Vagina (tissue), 2 donors: Measurements from ENCODE around the gene CYP4V2. TPM values are rescaled to one million over a fixed set of nuclear protein-coding genes. Genes with fewer than 3 reads are reported as not detected.

Source experiments
- DNase-seq, 2 donors: peaks; one replicate each; pipeline ENCODE4 v3.0.0-alpha.2; 2017; ENCODE audit errors: extremely low spot score in 2 of 2
- H3K27ac ChIP-seq: fragments of 200-600 bp; sonication (generic); one replicate; pipeline ENCODE4 v1.5.1; 2019
- H3K27me3 ChIP-seq: fragments of 200-600 bp; sonication (generic); one replicate; pipeline ENCODE4 v1.5.1; 2019
- H3K36me3 ChIP-seq, 2 donors: fragments of 200-600 bp; sonication (generic); one replicate each; pipeline ENCODE4 v1.5.1; 2017 to 2019
- H3K4me1 ChIP-seq: fragments of 200-600 bp; sonication (generic); one replicate; pipeline ENCODE4 v1.5.1; 2019
- H3K4me3 ChIP-seq, 2 donors: fragments of 200-600 bp; sonication (generic); 1 replicate in 1 of 2; 2 replicates in 1 of 2; pipeline ENCODE4 v1.5.1; 2016 to 2019
- H3K9me3 ChIP-seq: fragments of 200-600 bp; sonication (generic); one replicate; pipeline ENCODE4 v1.5.1; 2019
- CTCF ChIP-seq, 3 experiments: fragments of 450-650 bp in 2 of 3; fragments of 200-600 bp in 1 of 3; sonication (generic) in 1 of 3; IDR thresholded peaks; one replicate each; pipeline ENCODE4 v1.5.1; 2017 to 2019; ENCODE audit warnings: antibody characterized with exemption in 3 of 3, mild to moderate bottlenecking in 2 of 3, moderate library complexity in 2 of 3
- POLR2A ChIP-seq, 2 donors: fragments of 450-650 bp; IDR thresholded peaks; one replicate each; pipeline ENCODE4 v1.6.1; 2017; ENCODE audit warnings: antibody characterized with exemption in 2 of 2, mild to moderate bottlenecking in 2 of 2, moderate library complexity in 2 of 2
- POLR2AphosphoS5 ChIP-seq, 2 donors: sonication (generic); formaldehyde crosslinking; IDR thresholded peaks; one replicate each; pipeline ENCODE4 v1.9.0; 2017; ENCODE audit warnings: antibody characterized with exemption in 2 of 2, mild to moderate bottlenecking in 2 of 2, low read depth in 1 of 2; ENCODE audit not compliant: insufficient read depth in 1 of 2
- intact Hi-C: fragments of 100-400 bp; cut with DNase I; formaldehyde crosslinking; loops from one replicate; pipeline ENCODE4 v1.15.1; 2023
- total RNA-seq: library from RNA; depleted of rRNA; stranded (reverse); fragments of >200 nt; gene quantifications from one replicate; pipeline ENCODE4 v1.2.3, GENCODE V29; 2016

The CYP4V2 gene
- total RNA-seq, 1 donor from 2014 or later: 18.2 TPM

DNA sequence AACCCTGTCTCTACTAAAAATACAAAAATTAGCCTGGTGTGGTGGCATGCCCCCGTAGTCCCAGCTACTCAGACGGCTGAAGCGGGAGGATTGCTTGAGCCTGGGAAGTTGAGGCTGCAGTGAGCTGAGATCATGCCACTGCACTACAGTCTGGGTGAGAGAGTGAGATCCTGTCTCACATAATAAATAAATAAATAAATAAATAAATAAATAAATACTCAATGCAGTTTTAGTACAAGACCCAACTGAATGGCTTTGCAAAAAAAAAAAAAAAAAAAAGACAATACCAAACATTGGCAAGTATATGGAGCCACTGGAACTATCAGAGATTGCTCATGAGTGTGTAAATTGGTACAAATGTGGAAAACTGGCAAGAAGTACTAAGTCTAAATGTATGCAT is 3.3 kb upstream of the CYP4V2 start:
- intact Hi-C loops: no loop called here
- DNase-seq: no peak
- no peak overlapping the region for H3K27ac ChIP-seq
- H3K4me3 ChIP-seq: no peak overlapping the region
- H3K27me3 ChIP-seq: no peaks in the 10 kb centered on the region
- TF ChIP-seq CTCF (IDR thresholded peaks at IDR 0.05) (no peak), POLR2A (IDR thresholded peaks at IDR 0.05) (no peak), POLR2AphosphoS5 (IDR thresholded peaks at IDR 0.05; ENCODE audit: insufficient read depth in 1 of 2, low read depth in 1 of 2) (no peak)
- no peaks in the 10 kb centered on the region for H3K9me3 ChIP-seq
- no peaks in the 10 kb centered on the region for H3K36me3 ChIP-seq
- peaks cover 20% of the 10 kb centered on the region for H3K4me1 ChIP-seq

GRCh38 chr4:186189656-186190055 is 1.7 kb upstream of the CYP4V2 start:
- Histone ChIP-seq H3K36me3 (no peaks in the 10 kb centered on the region), H3K4me1 (peaks cover 35% of the 10 kb centered on the region), H3K4me3 (no peak overlapping the region), H3K27ac (peak overlapping the region; percentile 86), H3K27me3 (no peaks in the 10 kb centered on the region), H3K9me3 (no peaks in the 10 kb centered on the region)
- DNase-seq: no peak
- no peak for TF ChIP-seq POLR2AphosphoS5 (IDR thresholded peaks at IDR 0.05; ENCODE audit: insufficient read depth in 1 of 2, low read depth in 1 of 2)
- TF ChIP-seq CTCF (IDR thresholded peaks at IDR 0.05): no peak
- TF ChIP-seq POLR2A (IDR thresholded peaks at IDR 0.05): no peak
- intact Hi-C loops: no loop called here

DNA sequence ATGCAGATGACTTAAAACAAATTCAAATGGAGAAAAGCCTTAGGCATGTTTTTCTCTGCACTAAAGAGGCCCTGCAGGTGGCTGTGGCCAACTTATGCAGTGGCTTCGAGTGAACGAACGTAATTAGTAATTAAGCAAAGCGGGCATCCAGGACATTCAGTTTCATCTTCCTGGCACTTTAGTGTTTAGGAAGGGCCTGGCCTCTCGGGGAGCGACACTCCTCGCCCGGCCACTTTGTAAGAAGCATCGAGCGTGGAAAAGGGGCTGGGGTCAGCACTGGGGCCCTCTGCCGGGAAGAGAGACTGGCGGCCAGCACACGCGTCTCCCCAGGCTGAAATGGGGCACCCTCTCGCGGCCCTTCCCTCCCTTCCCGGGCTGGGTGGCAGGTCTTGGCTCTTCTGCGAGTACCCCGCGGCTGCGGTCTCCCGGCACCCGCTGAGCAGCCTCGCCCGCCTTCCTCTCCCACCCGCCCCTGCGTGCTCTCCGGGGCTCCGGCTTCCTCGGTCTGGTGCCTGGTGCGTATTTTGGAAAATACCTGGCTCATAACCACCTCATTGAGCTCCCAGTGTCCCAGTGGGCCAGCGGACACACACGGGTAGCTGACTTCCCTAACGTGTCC is 677 bp upstream of the CYP4V2 start:
- Histone ChIP-seq H3K4me3 (peak overlapping the region; percentile 63 to 95), H3K27me3 (no peaks in the 10 kb centered on the region), H3K9me3 (no peaks in the 10 kb centered on the region), H3K4me1 (peaks cover 35% of the 10 kb centered on the region), H3K36me3 (peaks cover 0 to 3% of the 10 kb centered on the region in 2 donors), H3K27ac (peak overlapping the region; percentile 86)
- no peak for TF ChIP-seq POLR2AphosphoS5 (IDR thresholded peaks at IDR 0.05; ENCODE audit: insufficient read depth in 1 of 2, low read depth in 1 of 2)
- no peak for TF ChIP-seq POLR2A (IDR thresholded peaks at IDR 0.05)
- no peak for TF ChIP-seq CTCF (IDR thresholded peaks at IDR 0.05)
- DNase-seq: no peak
- intact Hi-C loops: no loop called here

DNA sequence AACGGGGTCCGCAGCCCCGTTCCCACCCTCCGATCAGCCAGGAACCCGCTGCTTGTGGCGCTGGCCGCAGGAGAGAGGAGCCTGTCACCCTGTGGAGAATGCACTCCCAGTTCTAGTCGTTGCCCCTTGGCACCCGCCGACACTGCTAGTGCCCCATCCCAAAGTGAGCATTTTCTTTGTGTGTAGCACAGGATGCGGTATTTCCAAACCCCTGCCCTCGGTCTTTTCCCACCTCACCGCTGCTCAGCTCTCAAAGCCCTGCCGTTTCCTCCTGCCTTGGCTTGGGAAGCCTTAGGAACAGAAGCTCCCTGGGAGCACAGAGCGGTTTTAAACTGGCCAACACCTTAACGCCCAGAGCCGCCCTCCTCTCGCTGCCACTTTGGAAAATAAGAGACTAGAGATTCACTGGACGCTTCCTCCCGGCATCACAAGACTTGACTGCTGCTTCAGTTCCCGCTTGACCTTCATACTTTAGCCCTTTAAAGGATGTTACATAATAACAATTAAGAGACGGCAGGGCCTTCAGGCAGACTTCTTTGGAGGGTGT is 772 bp downstream of the CYP4V2 start:
- no peak for DNase-seq
- intact Hi-C loops: no loop called here
- peak overlapping the region; percentile 63 to 95 for H3K4me3 ChIP-seq
- H3K36me3 ChIP-seq: peaks cover 0 to 9% of the 10 kb centered on the region in 2 donors
- no peaks in the 10 kb centered on the region for H3K27me3 ChIP-seq
- H3K27ac ChIP-seq: peak overlapping the region; percentile 86
- TF ChIP-seq CTCF (IDR thresholded peaks at IDR 0.05): no peak
- TF ChIP-seq POLR2A (IDR thresholded peaks at IDR 0.05): no peak
- peak; percentile 53 to 58 for TF ChIP-seq POLR2AphosphoS5 (IDR thresholded peaks at IDR 0.05; ENCODE audit: insufficient read depth in 1 of 2, low read depth in 1 of 2)
- H3K4me1 ChIP-seq: peaks cover 35% of the 10 kb centered on the region
- no peaks in the 10 kb centered on the region for H3K9me3 ChIP-seq

- TF ChIP-seq CTCF (IDR thresholded peaks at IDR 0.05) (no peak), POLR2AphosphoS5 (IDR thresholded peaks at IDR 0.05; ENCODE audit: insufficient read depth in 1 of 2, low read depth in 1 of 2) (no peak), POLR2A (IDR thresholded peaks at IDR 0.05) (no peak)
- peaks cover 35% of the 10 kb centered on the region for H3K4me1 ChIP-seq
- H3K4me3 ChIP-seq: no peak overlapping the region
- intact Hi-C loops: no loop called here
- no peaks in the 10 kb centered on the region for H3K27me3 ChIP-seq
- DNase-seq: no peak
- H3K9me3 ChIP-seq: no peaks in the 10 kb centered on the region
- H3K27ac ChIP-seq: no peak overlapping the region
- H3K36me3 ChIP-seq: peaks cover 0 to 9% of the 10 kb centered on the region in 2 donors
Observed at GRCh38 chr4:186193851-186194250, 2.5 kb downstream of the CYP4V2 start.
